ENCODE measurements around the gene SNRPN.

DNA sequence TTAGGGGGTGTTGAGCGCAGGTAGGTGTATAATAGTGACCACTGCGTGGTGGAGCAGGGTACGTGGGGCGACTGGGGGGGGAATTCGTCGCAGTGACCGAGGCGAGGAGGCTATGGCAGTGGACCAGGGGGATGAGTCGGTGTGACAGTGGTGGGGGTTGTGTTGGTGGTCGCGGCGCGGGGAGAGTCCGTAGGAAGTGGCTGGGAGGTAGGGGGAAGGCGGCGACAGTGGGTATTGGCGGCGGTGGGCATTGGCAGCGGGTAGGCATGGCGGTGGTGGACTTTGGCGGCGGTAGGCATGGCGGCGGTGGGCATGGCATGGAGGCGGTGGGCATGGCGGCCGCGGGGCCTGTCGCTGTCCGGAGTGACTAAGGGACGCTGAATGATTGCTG, 739 bp downstream of the SNRPN start:
- TF ChIP-seq CTCF (IDR thresholded peaks at IDR 0.05) (no peak), POLR2A (IDR thresholded peaks at IDR 0.05) (no peak)
